ENCODE data around the gene SMC6. TPM values are rescaled to one million over a fixed set of nuclear protein-coding genes. Genes with fewer than 3 reads are reported as not detected.

Gene SMC6
- polyA plus RNA-seq, 4 donors: 8.8 to 22.6 (median 10.5) TPM

GRCh38 chr2:17662723-17663122 is 90.9 kb downstream of the SMC6 start:
- Histone ChIP-seq H3K27ac (ENCODE audit: low read depth in 1 of 3, low read length in 2 of 3) (no peak overlapping the region), H3K36me3 (ENCODE audit: control insufficient read depth in 3 of 3, insufficient read depth in 2 of 3, low read depth in 1 of 3, low read length in 3 of 3) (peaks cover 2 to 10% (median 5%) of the 10 kb centered on the region in 3 donors), H3K4me3 (ENCODE audit: low read depth in 1 of 3, low read length in 3 of 3) (no peak overlapping the region), H3K27me3 (ENCODE audit: control insufficient read depth in 3 of 3, insufficient read depth in 3 of 3, low read length in 3 of 3) (no peaks in the 10 kb centered on the region), H3K4me1 (ENCODE audit: control insufficient read depth in 3 of 3, insufficient read depth in 2 of 3, low read depth in 1 of 3, low read length in 2 of 3) (no peaks in the 10 kb centered on the region), H3K9me3 (ENCODE audit: control insufficient read depth in 2 of 2, insufficient read depth in 1 of 2, low read depth in 1 of 2, low read length in 1 of 2) (no peaks in the 10 kb centered on the region)
- no peak for DNase-seq
- FAIRE-seq: no peak
- 83 to 97% (median 85%) methylated on average over 1 of the region's 1 CpG for WGBS, 3 donors

DNA sequence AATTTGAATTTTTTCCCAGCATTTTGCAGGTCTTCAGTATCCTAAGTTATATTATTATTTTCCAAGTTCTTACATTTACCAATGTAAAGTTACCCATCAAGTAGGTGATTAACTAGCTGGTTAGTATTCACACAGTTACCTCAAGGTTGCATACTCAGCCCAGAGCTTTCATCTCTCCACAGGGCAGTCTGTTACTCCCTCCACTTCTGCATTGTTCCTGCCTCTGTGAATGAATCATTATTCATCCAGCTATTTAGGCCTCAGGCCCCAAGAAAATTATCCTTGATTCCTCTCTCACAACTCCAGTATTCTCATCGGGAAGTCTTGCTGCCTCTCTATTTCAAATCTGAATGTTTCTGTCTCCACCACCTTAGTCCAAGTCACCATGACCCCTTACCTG is 92.2 kb downstream of the SMC6 start:
- H3K4me1 ChIP-seq (ENCODE audit: control insufficient read depth in 3 of 3, insufficient read depth in 2 of 3, low read depth in 1 of 3, low read length in 2 of 3): no peaks in the 10 kb centered on the region
- H3K27me3 ChIP-seq (ENCODE audit: control insufficient read depth in 3 of 3, insufficient read depth in 3 of 3, low read length in 3 of 3): no peaks in the 10 kb centered on the region
- no peak overlapping the region for H3K27ac ChIP-seq (ENCODE audit: low read depth in 1 of 3, low read length in 2 of 3)
- H3K4me3 ChIP-seq (ENCODE audit: low read depth in 1 of 3, low read length in 3 of 3): no peak overlapping the region
- H3K9me3 ChIP-seq (ENCODE audit: control insufficient read depth in 2 of 2, insufficient read depth in 1 of 2, low read depth in 1 of 2, low read length in 1 of 2): no peaks in the 10 kb centered on the region
- DNase-seq (no peak), FAIRE-seq (no peak)
- peaks cover 0 to 4% (median 3%) of the 10 kb centered on the region in 3 donors for H3K36me3 ChIP-seq (ENCODE audit: control insufficient read depth in 3 of 3, insufficient read depth in 2 of 3, low read depth in 1 of 3, low read length in 3 of 3)
- WGBS, 3 donors: 85 to 96% (median 96%) methylated on average over 1 of the region's 1 CpG

DNA sequence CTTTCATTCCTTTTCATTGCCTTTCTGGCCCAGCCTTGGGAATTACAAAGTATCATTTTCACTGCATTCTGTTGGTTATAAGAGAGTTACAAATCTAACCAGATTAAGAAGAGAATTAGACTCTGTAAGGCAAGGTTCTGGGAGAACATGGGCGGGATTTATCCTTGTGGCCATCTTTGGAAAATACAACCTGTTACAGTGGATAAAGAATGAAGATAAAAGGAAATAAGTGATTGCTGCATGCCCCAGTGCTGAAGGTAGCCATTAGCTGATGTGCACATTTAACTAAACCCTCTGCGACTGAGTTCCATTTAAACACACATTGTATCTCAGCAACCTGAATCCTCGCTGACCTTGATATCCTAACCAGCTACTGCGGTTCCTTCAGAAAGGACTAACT is 93.4 kb downstream of the SMC6 start:
- H3K9me3 ChIP-seq (ENCODE audit: control insufficient read depth in 2 of 2, insufficient read depth in 1 of 2, low read depth in 1 of 2, low read length in 1 of 2): no peaks in the 10 kb centered on the region
- no peaks in the 10 kb centered on the region for H3K4me1 ChIP-seq (ENCODE audit: control insufficient read depth in 3 of 3, insufficient read depth in 2 of 3, low read depth in 1 of 3, low read length in 2 of 3)
- 72 to 91% (median 89%) methylated on average over 4 of the region's 4 CpGs for WGBS, 3 donors
- H3K27ac ChIP-seq (ENCODE audit: low read depth in 1 of 3, low read length in 2 of 3): no peak overlapping the region
- no peak overlapping the region for H3K4me3 ChIP-seq (ENCODE audit: low read depth in 1 of 3, low read length in 3 of 3)
- DNase-seq: no peak
- no peak for FAIRE-seq
- no peaks in the 10 kb centered on the region for H3K27me3 ChIP-seq (ENCODE audit: control insufficient read depth in 3 of 3, insufficient read depth in 3 of 3, low read length in 3 of 3)
- peaks cover 0 to 4% (median 3%) of the 10 kb centered on the region in 3 donors for H3K36me3 ChIP-seq (ENCODE audit: control insufficient read depth in 3 of 3, insufficient read depth in 2 of 3, low read depth in 1 of 3, low read length in 3 of 3)

- FAIRE-seq: no peak
- H3K4me3 ChIP-seq (ENCODE audit: low read depth in 1 of 3, low read length in 3 of 3): no peak overlapping the region
- H3K36me3 ChIP-seq (ENCODE audit: control insufficient read depth in 3 of 3, insufficient read depth in 2 of 3, low read depth in 1 of 3, low read length in 3 of 3): no peaks in the 10 kb centered on the region
- H3K27me3 ChIP-seq (ENCODE audit: control insufficient read depth in 3 of 3, insufficient read depth in 3 of 3, low read length in 3 of 3): no peaks in the 10 kb centered on the region
- no peak overlapping the region for H3K27ac ChIP-seq (ENCODE audit: low read depth in 1 of 3, low read length in 2 of 3)
- DNase-seq: no peak
- H3K4me1 ChIP-seq (ENCODE audit: control insufficient read depth in 3 of 3, insufficient read depth in 2 of 3, low read depth in 1 of 3, low read length in 2 of 3): no peaks in the 10 kb centered on the region
- WGBS, 3 donors: 80 to 92% (median 88%) methylated on average over 6 of the region's 6 CpGs
- H3K9me3 ChIP-seq (ENCODE audit: control insufficient read depth in 2 of 2, insufficient read depth in 1 of 2, low read depth in 1 of 2, low read length in 1 of 2): no peaks in the 10 kb centered on the region
Observed at GRCh38 chr2:17658251-17658843, 95.3 kb downstream of the SMC6 start.

DNA sequence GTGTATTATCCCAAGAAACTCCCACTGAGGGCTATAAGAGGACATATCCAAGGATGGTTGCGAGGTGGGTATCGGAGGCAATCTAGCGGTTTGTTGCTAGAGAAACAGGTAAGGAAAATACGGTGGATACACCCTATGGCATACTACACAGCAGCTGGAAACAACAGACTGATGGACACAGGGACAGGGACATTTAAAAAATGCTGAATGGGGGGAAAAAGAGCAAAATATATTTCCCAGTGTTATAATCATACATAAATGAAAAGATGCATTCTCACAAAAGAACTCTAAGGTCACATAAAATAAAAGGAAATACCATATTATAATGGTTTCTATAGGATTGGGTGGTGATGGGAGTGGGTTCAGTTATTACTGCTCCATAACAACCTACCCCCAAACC is 95.9 kb downstream of the SMC6 start:
- no peak overlapping the region for H3K4me3 ChIP-seq (ENCODE audit: low read depth in 1 of 3, low read length in 3 of 3)
- H3K9me3 ChIP-seq (ENCODE audit: control insufficient read depth in 2 of 2, insufficient read depth in 1 of 2, low read depth in 1 of 2, low read length in 1 of 2): no peaks in the 10 kb centered on the region
- WGBS, 3 donors: 93 to 99% (median 97%) methylated on average over 4 of the region's 4 CpGs
- no peaks in the 10 kb centered on the region for H3K27me3 ChIP-seq (ENCODE audit: control insufficient read depth in 3 of 3, insufficient read depth in 3 of 3, low read length in 3 of 3)
- no peaks in the 10 kb centered on the region for H3K36me3 ChIP-seq (ENCODE audit: control insufficient read depth in 3 of 3, insufficient read depth in 2 of 3, low read depth in 1 of 3, low read length in 3 of 3)
- FAIRE-seq (no peak), DNase-seq (no peak)
- no peak overlapping the region for H3K27ac ChIP-seq (ENCODE audit: low read depth in 1 of 3, low read length in 2 of 3)
- H3K4me1 ChIP-seq (ENCODE audit: control insufficient read depth in 3 of 3, insufficient read depth in 2 of 3, low read depth in 1 of 3, low read length in 2 of 3): no peaks in the 10 kb centered on the region

DNA sequence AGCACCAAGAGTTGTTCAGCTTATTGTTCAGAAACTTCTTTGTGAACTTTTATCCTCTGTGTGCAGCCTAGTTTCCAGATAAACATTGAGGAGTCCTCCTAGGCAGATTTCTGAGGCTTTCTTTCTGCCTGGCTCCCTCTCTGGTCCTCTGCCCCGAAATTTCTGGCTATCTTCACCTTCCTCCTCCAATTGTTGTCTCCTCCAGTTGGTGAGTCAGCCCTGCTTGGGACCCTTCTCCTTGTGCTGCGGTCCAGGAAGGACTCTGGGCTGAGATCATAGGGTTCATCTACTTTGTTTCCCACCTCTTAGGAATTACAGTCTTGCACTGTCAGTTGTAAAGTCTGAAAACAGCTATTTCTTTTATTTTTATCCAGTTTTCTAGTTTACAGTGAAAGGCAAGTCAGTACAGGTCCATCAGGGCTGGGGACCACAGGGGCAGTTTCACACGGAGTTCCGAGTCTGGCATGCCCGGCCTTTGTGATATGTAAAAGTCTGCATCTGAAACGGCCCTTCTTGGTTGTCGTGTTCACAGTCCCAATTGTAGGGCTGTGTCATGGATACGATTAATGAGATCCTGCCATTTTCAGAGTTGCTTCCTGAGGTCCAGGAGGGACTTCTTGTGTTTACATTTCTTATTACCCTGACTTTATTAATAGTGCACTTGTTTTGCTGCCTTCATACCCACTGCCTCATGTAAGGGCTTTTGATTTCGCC is 100.8 kb downstream of the SMC6 start:
- H3K36me3 ChIP-seq (ENCODE audit: control insufficient read depth in 3 of 3, insufficient read depth in 2 of 3, low read depth in 1 of 3, low read length in 3 of 3): peaks cover 0 to 3% (median 0%) of the 10 kb centered on the region in 3 donors
- no peak overlapping the region for H3K4me3 ChIP-seq (ENCODE audit: low read depth in 1 of 3, low read length in 3 of 3)
- no peaks in the 10 kb centered on the region for H3K4me1 ChIP-seq (ENCODE audit: control insufficient read depth in 3 of 3, insufficient read depth in 2 of 3, low read depth in 1 of 3, low read length in 2 of 3)
- DNase-seq (no peak), FAIRE-seq (no peak)
- H3K9me3 ChIP-seq (ENCODE audit: control insufficient read depth in 2 of 2, insufficient read depth in 1 of 2, low read depth in 1 of 2, low read length in 1 of 2): no peaks in the 10 kb centered on the region
- no peaks in the 10 kb centered on the region for H3K27me3 ChIP-seq (ENCODE audit: control insufficient read depth in 3 of 3, insufficient read depth in 3 of 3, low read length in 3 of 3)
- 79 to 83% (median 80%) methylated on average over 9 of the region's 9 CpGs for WGBS, 3 donors
- H3K27ac ChIP-seq (ENCODE audit: low read depth in 1 of 3, low read length in 2 of 3): no peak overlapping the region

GRCh38 chr2:17649026-17649425 is 104.6 kb downstream of the SMC6 start:
- Histone ChIP-seq H3K36me3 (ENCODE audit: control insufficient read depth in 3 of 3, insufficient read depth in 2 of 3, low read depth in 1 of 3, low read length in 3 of 3) (peaks cover 0 to 3% (median 0%) of the 10 kb centered on the region in 3 donors), H3K4me3 (ENCODE audit: low read depth in 1 of 3, low read length in 3 of 3) (no peak overlapping the region), H3K4me1 (ENCODE audit: control insufficient read depth in 3 of 3, insufficient read depth in 2 of 3, low read depth in 1 of 3, low read length in 2 of 3) (peaks cover 0 to 5% (median 0%) of the 10 kb centered on the region in 3 donors), H3K27ac (ENCODE audit: low read depth in 1 of 3, low read length in 2 of 3) (no peak overlapping the region), H3K9me3 (ENCODE audit: control insufficient read depth in 2 of 2, insufficient read depth in 1 of 2, low read depth in 1 of 2, low read length in 1 of 2) (no peaks in the 10 kb centered on the region), H3K27me3 (ENCODE audit: control insufficient read depth in 3 of 3, insufficient read depth in 3 of 3, low read length in 3 of 3) (no peaks in the 10 kb centered on the region)
- DNase-seq (no peak), FAIRE-seq (no peak)
- WGBS, 3 donors: 88 to 94% (median 90%) methylated on average over 11 of the region's 11 CpGs

DNA sequence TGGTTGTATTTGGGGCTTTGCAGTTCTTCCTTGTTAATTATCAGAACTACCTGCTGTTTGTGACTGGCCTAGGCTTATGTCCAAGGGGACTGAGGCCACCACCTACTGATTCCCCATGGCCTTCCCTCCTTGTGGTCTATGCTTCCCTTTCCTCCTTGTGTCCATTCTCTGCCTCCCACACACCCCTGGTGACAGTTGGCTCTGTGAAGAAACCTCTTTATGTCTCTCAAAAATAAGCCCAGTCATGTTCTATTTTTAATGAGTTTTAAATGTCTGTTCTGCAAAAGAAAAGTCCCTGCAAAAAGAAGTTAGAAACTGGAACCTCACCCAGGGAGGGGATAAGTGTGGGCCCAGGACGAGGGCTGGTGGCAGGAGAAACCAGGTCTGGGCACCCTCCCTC is 105.0 kb downstream of the SMC6 start:
- DNase-seq: no peak
- Histone ChIP-seq H3K27ac (ENCODE audit: low read depth in 1 of 3, low read length in 2 of 3) (no peak overlapping the region), H3K4me3 (ENCODE audit: low read depth in 1 of 3, low read length in 3 of 3) (no peak overlapping the region), H3K36me3 (ENCODE audit: control insufficient read depth in 3 of 3, insufficient read depth in 2 of 3, low read depth in 1 of 3, low read length in 3 of 3) (peaks cover 0 to 3% (median 0%) of the 10 kb centered on the region in 3 donors), H3K27me3 (ENCODE audit: control insufficient read depth in 3 of 3, insufficient read depth in 3 of 3, low read length in 3 of 3) (no peaks in the 10 kb centered on the region), H3K4me1 (ENCODE audit: control insufficient read depth in 3 of 3, insufficient read depth in 2 of 3, low read depth in 1 of 3, low read length in 2 of 3) (peaks cover 0 to 5% (median 0%) of the 10 kb centered on the region in 3 donors), H3K9me3 (ENCODE audit: control insufficient read depth in 2 of 2, insufficient read depth in 1 of 2, low read depth in 1 of 2, low read length in 1 of 2) (no peaks in the 10 kb centered on the region)
- WGBS, 3 donors: 80 to 85% (median 83%) methylated on average over 1 of the region's 1 CpG
- no peak for FAIRE-seq
